SK-N-SH treated with all-trans-retinoic acid at 6 μM for 48 hours (cell line): ENCODE results near the gene DIPK1B.

Experiments used
- ATAC-seq: fragments of 200-7000 bp; cut with Tn5 transposase; 3 replicates; pipeline ENCODE4 v1.9.1; 2020; ENCODE audit warnings: mild to moderate bottlenecking, moderate library complexity
- ARNTL ChIP-seq: fragments of 450-650 bp; formaldehyde crosslinking; IDR thresholded peaks from 2 replicates; pipeline ENCODE4 v1.5.0; 2020; ENCODE audit warnings: low read depth, mild to moderate bottlenecking, moderate library complexity, borderline replicate concordance
- BACH2 ChIP-seq: fragments of 250-450 bp; sonication (Bioruptor Pico); IDR thresholded peaks from 2 replicates; pipeline ENCODE4 v1.9.0; 2021; ENCODE audit warnings: mild to moderate bottlenecking, borderline replicate concordance
- CSDC2 ChIP-seq: fragments of 250-450 bp; sonication (Bioruptor Pico); IDR thresholded peaks from 2 replicates; pipeline ENCODE4 v1.5.0; 2020; ENCODE audit warnings: mild to moderate bottlenecking, moderate library complexity
- ESRRG ChIP-seq: fragments of 250-450 bp; sonication (Bioruptor Pico); IDR thresholded peaks from 2 replicates; pipeline ENCODE4 v1.6.1; 2021; ENCODE audit warnings: mild to moderate bottlenecking
- GLIS3 ChIP-seq: fragments of 250-450 bp; sonication (Bioruptor Pico); IDR thresholded peaks from 2 replicates; pipeline ENCODE4 v1.5.0; 2020; ENCODE audit warnings: mild to moderate bottlenecking, moderate library complexity
- ISL1 ChIP-seq: fragments of 250-450 bp; sonication (Bioruptor Pico); IDR thresholded peaks from 2 replicates; pipeline ENCODE4 v2.1.2; 2022; ENCODE audit warnings: mild to moderate bottlenecking, moderate library complexity
- OSR1 ChIP-seq: fragments of 250-450 bp; sonication (Bioruptor Pico); IDR thresholded peaks from 2 replicates; pipeline ENCODE4 v1.8.0; 2022; ENCODE audit warnings: moderate library complexity, mild to moderate bottlenecking, inconsistent platforms
- PPARA ChIP-seq: fragments of 250-450 bp; sonication (Bioruptor Pico); IDR thresholded peaks from 2 replicates; pipeline ENCODE4 v1.5.0; 2020; ENCODE audit warnings: mild to moderate bottlenecking, borderline replicate concordance
- RARB ChIP-seq: fragments of 250-450 bp; sonication (Bioruptor Pico); IDR thresholded peaks from 2 replicates; pipeline ENCODE4 v1.8.0; 2021; ENCODE audit warnings: mild to moderate bottlenecking, moderate library complexity
- SNAI2 ChIP-seq: fragments of 250-450 bp; sonication (Bioruptor Pico); IDR thresholded peaks from 2 replicates; pipeline ENCODE4 v1.5.0; 2020; ENCODE audit warnings: mild to moderate bottlenecking, moderate library complexity
- TCF4 ChIP-seq: fragments of 250-450 bp; sonication (Bioruptor Pico); IDR thresholded peaks from 2 replicates; pipeline ENCODE4 v1.8.0; 2021; ENCODE audit warnings: mild to moderate bottlenecking, moderate library complexity, borderline replicate concordance
- TOX ChIP-seq: fragments of 250-450 bp; sonication (Bioruptor Pico); IDR thresholded peaks from 2 replicates; pipeline ENCODE4 v1.8.0; 2021; ENCODE audit warnings: mild to moderate bottlenecking, moderate library complexity, borderline replicate concordance
- ZC3H10 ChIP-seq: fragments of 250-450 bp; sonication (Bioruptor Pico); IDR thresholded peaks from 2 replicates; pipeline ENCODE4 v1.5.1; 2021; ENCODE audit warnings: mild to moderate bottlenecking, moderate library complexity
- ZFP3 ChIP-seq: fragments of 250-450 bp; sonication (Bioruptor Pico); IDR thresholded peaks from 2 replicates; pipeline ENCODE4 v1.5.0; 2020; ENCODE audit warnings: mild to moderate bottlenecking, moderate library complexity
- ZFP30 ChIP-seq: fragments of 450-650 bp; formaldehyde crosslinking; IDR thresholded peaks from 2 replicates; pipeline ENCODE4 v1.5.0; 2022; ENCODE audit warnings: mild to moderate bottlenecking, moderate library complexity
- ZNF565 ChIP-seq: fragments of 450-650 bp; formaldehyde crosslinking; conservative IDR thresholded peaks from 2 replicates; pipeline ENCODE4 v1.5.0; 2020; ENCODE audit warnings: low read depth, mild to moderate bottlenecking, moderate library complexity
- ZNF70 ChIP-seq: fragments of 450-650 bp; formaldehyde crosslinking; IDR thresholded peaks from 2 replicates; pipeline ENCODE4 v1.5.0; 2020; ENCODE audit warnings: mild to moderate bottlenecking, moderate library complexity
- ZNF8 ChIP-seq: fragments of 450-650 bp; formaldehyde crosslinking; IDR thresholded peaks from 2 replicates; pipeline ENCODE4 v1.5.0; 2020; ENCODE audit warnings: mild to moderate bottlenecking, moderate library complexity
- TF ChIP-seq, protein P1 (sequence below): fragments of 250-450 bp; sonication (Bioruptor Pico); IDR thresholded peaks from 2 replicates; pipeline ENCODE4 v1.5.0; 2020; ENCODE audit warnings: mild to moderate bottlenecking, moderate library complexity
- TF ChIP-seq, protein P2 (sequence below): fragments of 250-450 bp; sonication (Bioruptor Pico); IDR thresholded peaks from 2 replicates; pipeline ENCODE4 v1.5.1; 2020; ENCODE audit warnings: low read depth, mild to moderate bottlenecking, moderate library complexity
- TF ChIP-seq, protein P3 (sequence below): fragments of 250-450 bp; sonication (Bioruptor Pico); IDR thresholded peaks from 2 replicates; pipeline ENCODE4 v1.8.0; 2020; ENCODE audit warnings: mild to moderate bottlenecking, moderate library complexity, borderline replicate concordance
- TF ChIP-seq, protein P4 (sequence below): fragments of 250-450 bp; sonication (Bioruptor Pico); IDR thresholded peaks from 2 replicates; pipeline ENCODE4 v1.5.1; 2021; ENCODE audit warnings: mild to moderate bottlenecking, moderate library complexity

The DIPK1B gene

DNA sequence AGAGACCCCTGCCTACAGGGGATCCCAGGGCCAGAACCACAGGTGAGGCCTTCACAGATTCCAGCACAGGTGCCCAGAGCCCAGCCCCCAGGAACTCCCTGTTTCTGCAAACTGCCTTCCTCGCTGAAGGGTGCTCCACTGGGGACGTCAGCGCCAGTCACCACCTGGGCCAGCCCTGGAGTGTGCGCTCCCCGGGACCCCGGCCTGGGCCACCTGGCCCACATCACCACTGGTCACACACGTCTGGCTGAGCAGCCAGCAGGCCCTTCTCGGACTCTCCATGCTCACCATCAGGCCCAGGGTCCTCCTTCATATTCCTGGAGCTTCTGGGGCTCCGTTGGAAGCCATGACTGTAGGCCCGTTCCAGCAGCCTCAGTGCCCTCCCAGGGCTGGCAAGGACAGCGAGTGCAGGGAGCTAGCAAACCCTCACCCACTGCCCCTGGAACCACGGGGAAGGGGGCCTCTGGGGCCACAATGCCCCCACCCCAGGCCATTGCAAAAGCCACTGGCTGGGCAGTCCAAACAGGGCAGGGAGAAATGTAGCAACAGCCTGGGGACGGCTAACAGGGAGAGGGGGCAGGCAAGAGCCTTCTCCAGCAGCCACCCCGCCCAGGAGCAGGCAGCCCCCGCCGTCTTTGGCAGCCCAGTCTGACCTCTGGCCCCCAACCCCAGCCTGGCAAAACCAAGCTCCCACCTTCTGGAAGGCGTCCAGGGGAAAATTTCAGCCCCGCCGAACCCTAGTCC, 26.4 kb upstream of the DIPK1B start:
- ATAC-seq, result peak; percentile 53
- TF ChIP-seq ZNF8 (CRISPR knock-in tag) (no peak), ZFP30 (CRISPR knock-in tag) (no peak), TCF4 (CRISPR knock-in tag) (no peak), ZFP3 (CRISPR knock-in tag) (no peak), ESRRG (CRISPR knock-in tag) (no peak), ZNF70 (CRISPR knock-in tag) (no peak)

DNA sequence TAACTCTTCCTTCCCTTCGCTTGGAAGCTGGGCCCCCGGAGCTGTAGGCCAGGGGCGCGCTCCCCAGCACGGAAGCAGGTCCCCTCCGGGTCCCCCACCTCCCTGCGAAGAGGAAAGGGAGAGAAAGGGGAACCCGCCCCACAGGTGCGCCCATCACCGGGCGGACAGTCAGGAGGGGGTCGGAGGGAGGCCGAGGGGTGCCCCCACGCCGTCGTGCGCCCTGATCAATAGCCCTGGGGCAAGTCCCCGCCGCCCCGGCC, 25.9 kb upstream of the DIPK1B start:
- no peak for TF ChIP-seq CSDC2 (CRISPR knock-in tag)
- TF ChIP-seq, protein P1, sequence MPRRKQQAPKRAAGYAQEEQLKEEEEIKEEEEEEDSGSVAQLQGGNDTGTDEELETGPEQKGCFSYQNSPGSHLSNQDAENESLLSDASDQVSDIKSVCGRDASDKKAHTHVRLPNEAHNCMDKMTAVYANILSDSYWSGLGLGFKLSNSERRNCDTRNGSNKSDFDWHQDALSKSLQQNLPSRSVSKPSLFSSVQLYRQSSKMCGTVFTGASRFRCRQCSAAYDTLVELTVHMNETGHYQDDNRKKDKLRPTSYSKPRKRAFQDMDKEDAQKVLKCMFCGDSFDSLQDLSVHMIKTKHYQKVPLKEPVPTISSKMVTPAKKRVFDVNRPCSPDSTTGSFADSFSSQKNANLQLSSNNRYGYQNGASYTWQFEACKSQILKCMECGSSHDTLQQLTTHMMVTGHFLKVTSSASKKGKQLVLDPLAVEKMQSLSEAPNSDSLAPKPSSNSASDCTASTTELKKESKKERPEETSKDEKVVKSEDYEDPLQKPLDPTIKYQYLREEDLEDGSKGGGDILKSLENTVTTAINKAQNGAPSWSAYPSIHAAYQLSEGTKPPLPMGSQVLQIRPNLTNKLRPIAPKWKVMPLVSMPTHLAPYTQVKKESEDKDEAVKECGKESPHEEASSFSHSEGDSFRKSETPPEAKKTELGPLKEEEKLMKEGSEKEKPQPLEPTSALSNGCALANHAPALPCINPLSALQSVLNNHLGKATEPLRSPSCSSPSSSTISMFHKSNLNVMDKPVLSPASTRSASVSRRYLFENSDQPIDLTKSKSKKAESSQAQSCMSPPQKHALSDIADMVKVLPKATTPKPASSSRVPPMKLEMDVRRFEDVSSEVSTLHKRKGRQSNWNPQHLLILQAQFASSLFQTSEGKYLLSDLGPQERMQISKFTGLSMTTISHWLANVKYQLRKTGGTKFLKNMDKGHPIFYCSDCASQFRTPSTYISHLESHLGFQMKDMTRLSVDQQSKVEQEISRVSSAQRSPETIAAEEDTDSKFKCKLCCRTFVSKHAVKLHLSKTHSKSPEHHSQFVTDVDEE (CRISPR knock-in tag), result no peak
- TF ChIP-seq TOX (CRISPR knock-in tag), result no peak
- TF ChIP-seq ZNF8 (CRISPR knock-in tag), result no peak
- no peak for TF ChIP-seq GLIS3 (CRISPR knock-in tag)
- TF ChIP-seq ZNF565 (CRISPR knock-in tag), result no peak
- TF ChIP-seq SNAI2, result no peak
- no peak for TF ChIP-seq ISL1 (CRISPR knock-in tag)
- TF ChIP-seq, protein P2, sequence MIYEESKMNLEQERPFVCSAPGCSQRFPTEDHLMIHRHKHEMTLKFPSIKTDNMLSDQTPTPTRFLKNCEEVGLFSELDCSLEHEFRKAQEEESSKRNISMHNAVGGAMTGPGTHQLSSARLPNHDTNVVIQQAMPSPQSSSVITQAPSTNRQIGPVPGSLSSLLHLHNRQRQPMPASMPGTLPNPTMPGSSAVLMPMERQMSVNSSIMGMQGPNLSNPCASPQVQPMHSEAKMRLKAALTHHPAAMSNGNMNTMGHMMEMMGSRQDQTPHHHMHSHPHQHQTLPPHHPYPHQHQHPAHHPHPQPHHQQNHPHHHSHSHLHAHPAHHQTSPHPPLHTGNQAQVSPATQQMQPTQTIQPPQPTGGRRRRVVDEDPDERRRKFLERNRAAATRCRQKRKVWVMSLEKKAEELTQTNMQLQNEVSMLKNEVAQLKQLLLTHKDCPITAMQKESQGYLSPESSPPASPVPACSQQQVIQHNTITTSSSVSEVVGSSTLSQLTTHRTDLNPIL (CRISPR knock-in tag), result no peak
- TF ChIP-seq PPARA (CRISPR knock-in tag), result no peak
- no peak for TF ChIP-seq RARB (CRISPR knock-in tag)
- no peak for TF ChIP-seq ZFP3 (CRISPR knock-in tag)
- no peak for TF ChIP-seq TCF4 (CRISPR knock-in tag)
- no peak for TF ChIP-seq ZC3H10 (CRISPR knock-in tag)
- no peak for TF ChIP-seq OSR1 (CRISPR knock-in tag)
- no peak for TF ChIP-seq ESRRG (CRISPR knock-in tag)
- ATAC-seq, result peak; percentile 2; the same call in 2 of the 3 replicates

DNA sequence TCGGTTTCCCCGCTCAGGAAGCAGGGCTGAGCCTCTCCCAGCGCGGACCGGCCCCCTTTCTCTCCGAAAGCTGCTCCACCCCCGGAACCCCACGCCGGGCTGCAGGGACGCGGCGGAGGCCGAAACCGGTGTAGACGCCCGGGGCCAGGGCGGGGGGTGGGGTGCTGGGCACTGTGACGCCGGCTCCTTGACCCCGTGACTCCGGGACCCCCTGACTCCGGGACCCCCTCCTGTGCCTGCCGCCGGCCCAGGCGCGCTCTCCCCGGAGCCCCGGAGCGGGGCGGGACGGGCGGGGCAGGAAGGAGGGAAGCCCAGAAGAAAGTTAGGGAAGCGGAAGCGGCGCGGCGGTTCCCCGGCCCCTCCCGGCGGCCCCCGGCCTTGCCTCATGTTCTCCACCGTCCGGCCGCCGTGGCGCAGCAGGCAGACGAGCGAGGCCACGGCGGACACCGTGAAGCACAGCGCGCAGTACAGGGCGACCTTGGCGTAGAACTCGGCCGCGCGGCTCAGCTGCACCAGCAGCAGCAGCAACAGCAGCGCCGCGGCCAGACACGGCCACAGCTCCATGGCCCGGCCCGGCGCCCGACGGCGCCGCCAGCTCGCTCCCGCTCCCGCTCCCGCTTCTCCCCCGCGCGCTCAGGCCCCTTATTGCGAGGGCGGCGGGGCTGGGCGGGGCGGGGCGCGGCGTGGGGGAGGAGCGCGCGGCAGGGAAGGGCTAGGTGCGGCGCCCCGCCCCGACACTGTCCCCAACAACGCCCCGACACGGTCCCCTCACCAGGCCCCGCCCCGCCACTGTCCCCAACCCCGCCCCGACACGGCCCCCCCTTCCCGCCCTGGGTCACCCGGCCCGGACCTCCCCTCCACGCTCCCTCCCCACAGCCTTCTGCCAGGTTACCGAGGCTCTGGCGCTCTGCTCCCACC, 25.3 kb upstream of the DIPK1B start, which contains the start of gene AGPAT2:
TSS of gene AGPAT2 (minus strand) at position 664 of the 918 bp plus-strand sequence. CDS start at position 564, 100 bp downstream.
- ATAC-seq, result peak; percentile 73

DNA sequence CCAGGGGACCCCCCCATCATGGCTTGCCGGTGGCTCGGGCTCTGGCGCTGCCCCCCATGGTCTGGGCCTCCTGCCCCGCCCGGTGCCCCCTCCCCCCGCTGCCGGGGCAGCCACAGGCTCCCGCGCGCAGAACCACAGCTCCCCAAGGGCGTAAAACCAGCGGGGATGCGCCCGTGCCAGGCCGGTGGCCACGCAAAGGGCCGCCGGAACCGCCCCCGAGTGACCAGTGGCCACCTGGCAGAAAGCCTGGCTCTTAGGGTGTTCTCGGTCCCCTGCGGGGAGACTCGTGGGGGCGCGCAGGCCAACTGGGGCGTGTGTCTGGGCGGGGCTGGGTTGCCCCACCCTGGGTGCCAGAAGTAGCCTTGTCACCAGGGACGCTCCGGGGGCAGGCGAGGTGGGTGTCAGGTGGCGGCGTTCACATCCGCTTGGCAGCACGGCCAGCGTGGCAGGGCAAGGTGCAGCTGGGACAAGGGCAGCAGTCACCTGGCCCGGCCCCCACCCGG, 24.6 kb upstream of the DIPK1B start:
- no peak for ATAC-seq
- TF ChIP-seq, protein P3, sequence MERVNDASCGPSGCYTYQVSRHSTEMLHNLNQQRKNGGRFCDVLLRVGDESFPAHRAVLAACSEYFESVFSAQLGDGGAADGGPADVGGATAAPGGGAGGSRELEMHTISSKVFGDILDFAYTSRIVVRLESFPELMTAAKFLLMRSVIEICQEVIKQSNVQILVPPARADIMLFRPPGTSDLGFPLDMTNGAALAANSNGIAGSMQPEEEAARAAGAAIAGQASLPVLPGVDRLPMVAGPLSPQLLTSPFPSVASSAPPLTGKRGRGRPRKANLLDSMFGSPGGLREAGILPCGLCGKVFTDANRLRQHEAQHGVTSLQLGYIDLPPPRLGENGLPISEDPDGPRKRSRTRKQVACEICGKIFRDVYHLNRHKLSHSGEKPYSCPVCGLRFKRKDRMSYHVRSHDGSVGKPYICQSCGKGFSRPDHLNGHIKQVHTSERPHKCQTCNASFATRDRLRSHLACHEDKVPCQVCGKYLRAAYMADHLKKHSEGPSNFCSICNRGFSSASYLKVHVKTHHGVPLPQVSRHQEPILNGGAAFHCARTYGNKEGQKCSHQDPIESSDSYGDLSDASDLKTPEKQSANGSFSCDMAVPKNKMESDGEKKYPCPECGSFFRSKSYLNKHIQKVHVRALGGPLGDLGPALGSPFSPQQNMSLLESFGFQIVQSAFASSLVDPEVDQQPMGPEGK (CRISPR knock-in tag), result no peak
- TF ChIP-seq ZFP3 (CRISPR knock-in tag) (no peak), BACH2 (CRISPR knock-in tag) (no peak), PPARA (CRISPR knock-in tag) (no peak), ARNTL (CRISPR knock-in tag) (no peak)
- TF ChIP-seq, protein P2 (CRISPR knock-in tag), result no peak
- TF ChIP-seq, protein P1 (CRISPR knock-in tag), result no peak

More for the DNA sequence above, 25.3 kb upstream of the DIPK1B start, which contains the start of gene AGPAT2:
- TF ChIP-seq CSDC2 (CRISPR knock-in tag) (no peak), ZNF8 (CRISPR knock-in tag) (no peak), TOX (CRISPR knock-in tag) (no peak), OSR1 (CRISPR knock-in tag) (no peak)
- TF ChIP-seq, protein P4, sequence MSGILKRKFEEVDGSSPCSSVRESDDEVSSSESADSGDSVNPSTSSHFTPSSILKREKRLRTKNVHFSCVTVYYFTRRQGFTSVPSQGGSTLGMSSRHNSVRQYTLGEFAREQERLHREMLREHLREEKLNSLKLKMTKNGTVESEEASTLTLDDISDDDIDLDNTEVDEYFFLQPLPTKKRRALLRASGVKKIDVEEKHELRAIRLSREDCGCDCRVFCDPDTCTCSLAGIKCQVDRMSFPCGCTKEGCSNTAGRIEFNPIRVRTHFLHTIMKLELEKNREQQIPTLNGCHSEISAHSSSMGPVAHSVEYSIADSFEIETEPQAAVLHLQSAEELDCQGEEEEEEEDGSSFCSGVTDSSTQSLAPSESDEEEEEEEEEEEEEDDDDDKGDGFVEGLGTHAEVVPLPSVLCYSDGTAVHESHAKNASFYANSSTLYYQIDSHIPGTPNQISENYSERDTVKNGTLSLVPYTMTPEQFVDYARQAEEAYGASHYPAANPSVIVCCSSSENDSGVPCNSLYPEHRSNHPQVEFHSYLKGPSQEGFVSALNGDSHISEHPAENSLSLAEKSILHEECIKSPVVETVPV, result no peak
